Muscle of leg (tissue), 11 donors: Measurements from ENCODE around the gene RPP25L. TPM values are rescaled to one million over a fixed set of nuclear protein-coding genes. Genes with fewer than 3 reads are reported as not detected.

Experiments
- DNase-seq: peaks from one replicate; pipeline ENCODE4 v3.0.0; 2013
- H3K27ac ChIP-seq: one replicate; pipeline ENCODE4 v1.5.1; 2013; ENCODE audit warnings: mild to moderate bottlenecking, low read length, control low read depth
- H3K27me3 ChIP-seq: one replicate; pipeline ENCODE4 v1.6.1; 2013; ENCODE audit warnings: low read length; ENCODE audit not compliant: control insufficient read depth, insufficient read depth
- H3K36me3 ChIP-seq: one replicate; pipeline ENCODE4 v1.6.1; 2013; ENCODE audit warnings: low read length; ENCODE audit not compliant: control insufficient read depth, insufficient read depth
- H3K4me1 ChIP-seq: one replicate; pipeline ENCODE4 v1.6.1; 2013; ENCODE audit warnings: low read length; ENCODE audit not compliant: control insufficient read depth, insufficient read depth
- H3K4me3 ChIP-seq: one replicate; pipeline ENCODE4 v1.5.1; 2013; ENCODE audit warnings: low read length, control low read depth
- H3K9me3 ChIP-seq: replicated peaks from 2 replicates; pipeline ENCODE4 v1.6.1; 2013; ENCODE audit warnings: low read depth, low read length; ENCODE audit not compliant: control insufficient read depth
- WGBS: methylation state at CpG from one replicate; pipeline ENCODE4 v1.1.5; 2013; ENCODE audit warnings: missing lambda C conversion rate; ENCODE audit not compliant: insufficient coverage; 5-methylcytosine and 5-hydroxymethylcytosine counted together
- polyA plus RNA-seq, 8 donors: library from polyadenylated mRNA; unstranded; fragments of 120-200 nt; gene quantifications; one replicate each; pipeline versions ENCODE4 v1.2.1 to v1.2.3, GENCODE V29; 2013; ENCODE audit warnings: inconsistent platforms in 1 of 8, low replicate concordance in 1 of 8; ENCODE audit not compliant: insufficient read length in 8 of 8, insufficient read depth in 1 of 8
- total RNA-seq: library from RNA; stranded (reverse); fragments of 120-200 nt; gene quantifications from one replicate; pipeline ENCODE4 v1.2.4, GENCODE V29; 2013

The RPP25L gene
- total and polyA plus RNA-seq, 9 donors = 20.4 to 26.1 (median 22.1) TPM

DNA sequence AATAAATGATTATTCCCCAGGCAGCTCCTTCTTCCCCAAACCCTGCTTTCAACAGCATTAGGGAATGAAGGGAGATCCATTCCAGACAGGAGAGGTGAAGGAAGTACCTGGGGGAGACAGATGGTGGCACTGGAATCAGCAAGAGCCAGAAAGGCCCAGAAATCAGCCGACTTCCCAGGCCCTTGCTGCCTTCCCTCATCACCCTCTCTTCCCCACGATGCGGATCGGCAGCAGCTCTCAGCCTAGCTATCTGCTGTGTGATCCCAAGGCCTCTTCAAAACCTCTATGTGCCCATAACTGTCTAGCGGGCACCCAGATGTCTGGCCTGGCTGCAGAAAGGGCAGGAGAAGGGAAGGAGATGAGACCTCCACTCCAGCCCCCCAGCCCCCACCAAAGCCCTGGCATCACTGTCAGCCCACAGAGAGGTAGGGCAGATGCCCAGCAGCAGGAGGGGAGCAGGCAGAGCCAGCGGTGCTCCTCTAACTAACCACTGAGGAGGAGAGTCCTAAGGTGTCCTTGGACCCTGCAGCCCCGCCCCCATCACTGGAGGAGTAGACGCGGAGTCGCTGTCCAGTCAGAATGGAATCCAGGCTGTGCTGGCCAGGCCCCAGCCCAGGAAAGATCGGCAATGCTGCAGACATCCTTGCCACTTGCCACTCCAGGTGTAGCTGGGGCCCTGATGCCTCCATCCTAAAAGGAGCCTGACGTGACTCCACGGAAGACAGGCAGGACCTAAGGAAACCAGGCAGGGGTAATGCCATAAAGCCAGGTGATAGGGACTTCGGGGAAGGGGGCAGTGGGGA, 35.1 kb downstream of the RPP25L start:
- Histone ChIP-seq H3K36me3 (no peaks in the 10 kb centered on the region), H3K4me3 (no peak overlapping the region), H3K4me1 (peaks cover 69% of the 10 kb centered on the region), H3K9me3 (no peaks in the 10 kb centered on the region), H3K27ac (peak overlapping the region; percentile 64), H3K27me3 (peaks cover 58% of the 10 kb centered on the region)
- DNase-seq = peak; percentile 74
- WGBS = 24% methylated on average over 9 of the region's 14 CpGs

DNA sequence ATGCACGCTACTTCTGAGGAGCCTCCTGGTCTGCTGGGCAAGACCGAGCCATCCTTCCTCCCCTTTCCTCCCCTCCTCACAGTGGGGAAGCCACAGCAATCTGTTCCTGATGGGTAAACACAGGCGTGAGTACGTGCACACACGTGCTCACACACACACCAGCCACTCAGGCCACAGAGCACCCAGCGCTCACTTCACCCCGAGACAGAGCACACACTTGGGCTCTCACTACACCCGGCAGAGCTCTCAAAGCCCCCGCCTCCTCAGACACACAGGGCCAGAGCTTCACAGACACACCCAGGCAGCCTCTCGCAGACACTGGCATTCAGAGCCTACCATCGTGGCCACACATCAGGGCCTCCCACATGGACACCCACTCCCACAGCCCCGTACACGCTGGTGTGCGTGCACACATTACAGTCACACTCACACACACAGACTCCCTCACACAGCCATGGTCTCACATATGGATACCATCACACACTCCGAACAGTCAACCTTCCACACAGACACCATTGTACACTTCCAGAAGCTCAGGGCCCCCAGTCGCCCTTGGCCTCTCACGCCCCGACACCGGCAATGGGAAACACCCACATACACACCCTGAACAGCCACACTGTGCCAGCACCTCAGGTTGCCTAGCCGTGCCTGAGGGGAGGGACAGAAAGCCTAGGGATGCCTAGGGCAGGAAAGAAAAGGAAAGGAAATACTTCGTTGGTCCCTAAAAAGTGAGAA, 35.9 kb downstream of the RPP25L start:
- peaks cover 77% of the 10 kb centered on the region for H3K4me1 ChIP-seq
- no peak overlapping the region for H3K4me3 ChIP-seq
- no peaks in the 10 kb centered on the region for H3K9me3 ChIP-seq
- H3K36me3 ChIP-seq = no peaks in the 10 kb centered on the region
- H3K27ac ChIP-seq = peak overlapping the region; percentile 2
- 46% methylated on average over 15 of the region's 21 CpGs for WGBS
- H3K27me3 ChIP-seq = peaks cover 51% of the 10 kb centered on the region
- no peak for DNase-seq

DNA sequence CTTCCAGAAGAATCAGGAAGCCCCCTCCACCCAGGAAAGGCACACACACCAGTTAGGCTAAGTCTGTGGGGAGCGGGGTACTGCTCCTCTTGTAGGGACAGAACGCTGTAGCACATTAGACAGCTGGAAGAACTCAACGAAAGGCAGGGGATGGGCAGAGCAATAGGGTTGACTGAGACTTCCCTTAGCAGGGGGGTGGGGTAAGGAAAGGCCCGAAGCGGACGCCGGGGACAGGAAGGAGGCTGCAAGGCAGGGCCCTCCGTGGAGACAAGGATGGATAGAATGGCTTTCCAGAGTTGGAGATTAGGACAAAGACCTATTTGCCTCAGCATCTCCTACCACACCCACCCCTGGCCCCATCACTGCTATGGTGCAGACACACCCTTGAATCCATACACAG, 36.7 kb downstream of the RPP25L start:
- 17% methylated on average over 2 of the region's 8 CpGs for WGBS
- H3K27me3 ChIP-seq = peaks cover 43% of the 10 kb centered on the region

GRCh38 chr9:34574571-34574970, 37.3 kb downstream of the RPP25L start:
- H3K4me1 ChIP-seq = peaks cover 86% of the 10 kb centered on the region
- peak; percentile 85 for DNase-seq
- no peaks in the 10 kb centered on the region for H3K9me3 ChIP-seq
- H3K27me3 ChIP-seq = peaks cover 37% of the 10 kb centered on the region
- H3K4me3 ChIP-seq = no peak overlapping the region
- no peaks in the 10 kb centered on the region for H3K36me3 ChIP-seq
- WGBS = 37% methylated on average over 11 of the region's 12 CpGs
- peak overlapping the region; percentile 79 for H3K27ac ChIP-seq

More for the DNA sequence above, 36.7 kb downstream of the RPP25L start:
- H3K36me3 ChIP-seq = no peaks in the 10 kb centered on the region
- H3K9me3 ChIP-seq = no peaks in the 10 kb centered on the region
- no peak overlapping the region for H3K4me3 ChIP-seq
- H3K4me1 ChIP-seq = peaks cover 84% of the 10 kb centered on the region
- peak overlapping the region; percentile 25 for H3K27ac ChIP-seq
- no peak for DNase-seq

- peaks cover 85% of the 10 kb centered on the region for H3K4me1 ChIP-seq
- peak overlapping the region; percentile 79 for H3K27ac ChIP-seq
- WGBS = 37% methylated on average over 7 of the region's 17 CpGs
- peaks cover 29% of the 10 kb centered on the region for H3K27me3 ChIP-seq
- H3K9me3 ChIP-seq = no peaks in the 10 kb centered on the region
- DNase-seq = peak; percentile 69
- no peak overlapping the region for H3K4me3 ChIP-seq
- no peaks in the 10 kb centered on the region for H3K36me3 ChIP-seq
Measured at GRCh38 chr9:34573599-34574325, 38.1 kb downstream of the RPP25L start.

DNA sequence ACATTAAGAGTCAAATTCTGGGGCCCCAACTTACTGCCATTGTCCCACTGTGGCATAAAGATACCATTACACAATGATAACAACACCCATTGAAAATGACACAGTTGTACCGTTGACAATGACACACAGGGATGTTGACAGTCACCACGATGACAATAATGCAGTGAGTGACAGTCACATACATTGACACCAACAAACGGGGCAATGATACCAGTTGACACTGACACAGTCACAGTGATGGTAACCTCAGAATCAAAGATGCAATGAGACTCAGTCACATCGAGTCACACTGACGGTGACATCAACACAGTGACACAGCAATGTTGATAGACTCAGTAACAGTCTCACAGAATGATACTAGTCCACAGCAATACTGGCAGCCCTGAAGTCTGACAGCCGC, 39.3 kb downstream of the RPP25L start:
- no peaks in the 10 kb centered on the region for H3K9me3 ChIP-seq
- no peaks in the 10 kb centered on the region for H3K36me3 ChIP-seq
- H3K27me3 ChIP-seq = peaks cover 28% of the 10 kb centered on the region
- no peak for DNase-seq
- WGBS = 78% methylated on average over 6 of the region's 6 CpGs
- H3K4me1 ChIP-seq = peaks cover 83% of the 10 kb centered on the region
- no peak overlapping the region for H3K27ac ChIP-seq
- H3K4me3 ChIP-seq = no peak overlapping the region

- DNase-seq = no peak
- H3K27me3 ChIP-seq = peaks cover 24% of the 10 kb centered on the region
- no peak overlapping the region for H3K4me3 ChIP-seq
- peaks cover 80% of the 10 kb centered on the region for H3K4me1 ChIP-seq
- no peak overlapping the region for H3K27ac ChIP-seq
- no peaks in the 10 kb centered on the region for H3K9me3 ChIP-seq
- H3K36me3 ChIP-seq = no peaks in the 10 kb centered on the region
Measured at GRCh38 chr9:34572092-34572491, 39.8 kb downstream of the RPP25L start.

DNA sequence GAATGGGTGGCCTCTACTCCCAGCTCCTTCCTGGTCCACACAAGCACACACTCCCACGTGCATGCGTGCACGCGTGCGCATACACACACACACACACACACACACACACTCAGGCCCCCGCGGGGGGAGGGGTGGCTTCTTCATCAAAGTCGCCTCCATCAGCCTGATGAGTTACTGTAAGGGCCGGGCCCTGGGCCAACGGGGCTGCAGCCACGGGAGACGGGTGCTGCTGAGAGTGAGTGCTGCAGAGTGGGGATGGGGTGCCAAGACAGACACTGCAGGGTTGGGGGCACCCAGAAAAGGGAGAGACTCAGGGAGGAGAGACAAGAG, 40.5 kb downstream of the RPP25L start:
- no peaks in the 10 kb centered on the region for H3K9me3 ChIP-seq
- peak; percentile 59 for DNase-seq
- no peak overlapping the region for H3K4me3 ChIP-seq
- WGBS = 19% methylated on average over 5 of the region's 12 CpGs
- H3K27ac ChIP-seq = no peak overlapping the region
- no peaks in the 10 kb centered on the region for H3K36me3 ChIP-seq
- peaks cover 18% of the 10 kb centered on the region for H3K27me3 ChIP-seq
- peaks cover 79% of the 10 kb centered on the region for H3K4me1 ChIP-seq

DNA sequence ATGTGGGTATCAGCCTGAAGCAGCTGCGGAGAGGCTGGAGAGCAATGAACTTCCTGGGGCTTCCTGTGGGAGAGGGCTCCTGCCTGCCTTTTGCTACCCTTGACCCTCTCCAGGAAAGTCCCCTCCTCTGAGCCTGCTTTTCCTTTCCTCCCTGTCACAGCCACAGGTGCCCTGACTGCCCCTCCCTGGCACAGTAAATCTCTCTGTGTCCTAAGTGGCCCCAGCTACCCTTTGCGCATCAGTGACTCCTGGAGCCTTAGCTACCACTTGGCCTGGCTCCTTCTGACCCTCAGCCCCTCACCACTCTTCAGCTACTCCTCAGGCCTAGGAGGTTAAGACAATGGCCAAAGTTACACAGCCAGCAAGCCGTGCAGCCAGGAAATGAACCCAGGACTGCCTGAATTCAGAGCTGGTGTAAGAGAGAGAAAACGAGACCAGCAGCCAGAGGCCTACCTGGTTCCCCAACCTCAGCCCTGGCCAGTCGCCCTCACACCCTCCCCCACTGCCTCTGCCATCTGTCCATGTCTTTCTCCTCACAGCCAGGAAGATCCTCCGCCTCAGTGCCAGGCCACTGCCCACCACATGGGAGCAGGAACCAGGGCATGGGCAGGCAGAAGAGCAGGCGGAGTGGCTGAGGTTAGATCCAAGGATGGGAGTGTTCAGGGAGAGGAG, 41.0 kb downstream of the RPP25L start:
- Histone ChIP-seq H3K9me3 (no peaks in the 10 kb centered on the region), H3K36me3 (no peaks in the 10 kb centered on the region), H3K27me3 (peaks cover 16% of the 10 kb centered on the region), H3K4me3 (no peak overlapping the region), H3K4me1 (peaks cover 79% of the 10 kb centered on the region), H3K27ac (peak overlapping the region; percentile 64)
- 55% methylated on average over 2 of the region's 7 CpGs for WGBS
- DNase-seq = no peak

DNA sequence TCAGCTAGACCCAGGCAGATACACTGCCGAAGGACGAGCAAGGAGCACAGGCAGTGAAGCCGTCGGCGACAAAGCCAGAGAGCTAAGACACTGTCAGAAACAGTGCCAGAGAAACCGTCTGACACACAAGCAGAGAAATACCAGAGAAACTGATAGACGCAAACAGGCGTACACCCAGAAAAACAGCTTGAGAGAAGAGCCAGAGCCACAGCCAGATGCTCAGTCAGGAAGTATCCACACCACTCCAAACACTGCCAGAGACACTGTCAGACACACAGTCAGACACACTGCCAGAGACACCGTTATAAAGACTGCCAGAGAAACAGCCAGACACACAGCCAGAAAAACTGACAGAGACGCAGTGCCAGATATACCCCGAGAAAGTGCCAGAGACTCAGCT, 41.5 kb downstream of the RPP25L start:
- peak; percentile 84 for DNase-seq
- Histone ChIP-seq H3K9me3 (no peaks in the 10 kb centered on the region), H3K27me3 (peaks cover 12% of the 10 kb centered on the region), H3K4me3 (no peak overlapping the region), H3K36me3 (no peaks in the 10 kb centered on the region), H3K4me1 (peaks cover 82% of the 10 kb centered on the region), H3K27ac (peak overlapping the region; percentile 64)
- 16% methylated on average over 11 of the region's 11 CpGs for WGBS
